ENCODE results near the gene SPSB2.
"Not testable (repeated sequence)": the region's sequence is repeated elsewhere in the genome, so short reads cannot be mapped to it uniquely, and the experiment has no call there.

- not testable (repeated sequence) for TF ChIP-seq CTCF, POLR2A, POLR2AphosphoS5, EP300 (IDR thresholded peaks at IDR 0.05)
These were observed 15.7 kb upstream of the SPSB2 start for GRCh38 chr12:6888794-6889193.
